PC-9 (cell line): ENCODE measurements around the gene ELAVL4. TPM values are rescaled to one million over a fixed set of nuclear protein-coding genes. Genes with fewer than 3 reads are reported as not detected.

ENCODE experiments used
- BruUV-seq: library from RNA; stranded (reverse); fragments of 400-500 nt; replicated peaks from 2 replicates; lab custom pipeline; 2021; lab: Mats Ljungman, UMichigan
- CTCF ChIA-PET: fragments of 300-600 bp; sonication (Branson Sonifier 250); formaldehyde crosslinking; loops from one replicate; lab custom pipeline; 2022; ENCODE audit warnings: antibody characterized with exemption; lab: Charles Lee
- POLR2A ChIA-PET: fragments of 300-600 bp; sonication (Branson Sonifier 250); formaldehyde crosslinking; loops from one replicate; lab custom pipeline; 2022; ENCODE audit warnings: antibody characterized with exemption; ENCODE audit not compliant: unreplicated experiment; lab: Charles Lee
- DNase-seq, 2 experiments: peaks; one replicate each; pipeline versions ENCODE4 v3.0.0 to v3.0.0-alpha.2; 2015 to 2022; ENCODE audit warnings: mixed read lengths in 1 of 2
- H2AFZ ChIP-seq: fragments of 200-600 bp; sonication (generic); 2 replicates; pipeline ENCODE4 v1.8.1; 2017; ENCODE audit warnings: antibody characterized with exemption
- H3F3A ChIP-seq: fragments of 200-600 bp; sonication (generic); 2 replicates; pipeline ENCODE4 v1.8.1; 2017; ENCODE audit warnings: antibody characterized with exemption, mild to moderate bottlenecking, low read depth; ENCODE audit not compliant: insufficient read depth
- H3K27ac ChIP-seq: fragments of 200-600 bp; sonication (generic); 2 replicates; pipeline ENCODE4 v1.6.1; 2016; ENCODE audit warnings: mixed run types
- H3K27me3 ChIP-seq: fragments of 200-600 bp; sonication (generic); 2 replicates; pipeline ENCODE4 v1.6.1; 2016; ENCODE audit warnings: low read depth, mixed run types; ENCODE audit not compliant: insufficient read depth
- H3K36me3 ChIP-seq: fragments of 200-600 bp; sonication (generic); 2 replicates; pipeline ENCODE4 v1.6.1; 2016; ENCODE audit warnings: low read depth, mixed run types
- H3K4me1 ChIP-seq: fragments of 200-600 bp; sonication (generic); replicated peaks from 2 replicates; pipeline ENCODE4 v1.6.1; 2016; ENCODE audit warnings: mixed run types; ENCODE audit not compliant: insufficient read depth
- H3K4me2 ChIP-seq: fragments of 200-600 bp; sonication (generic); 2 replicates; pipeline ENCODE4 v1.6.1; 2017; ENCODE audit warnings: mixed run types
- H3K4me3 ChIP-seq: fragments of 200-600 bp; sonication (generic); 2 replicates; pipeline ENCODE4 v1.6.1; 2016; ENCODE audit warnings: mixed run types
- H3K79me2 ChIP-seq: fragments of 200-600 bp; sonication (generic); 2 replicates; pipeline ENCODE4 v1.6.1; 2017; ENCODE audit warnings: low read depth, mixed run types
- H3K9me2 ChIP-seq: fragments of 200-600 bp; sonication (generic); 2 replicates; pipeline ENCODE4 v1.8.1; 2017; ENCODE audit warnings: mild to moderate bottlenecking; ENCODE audit not compliant: insufficient read depth
- H3K9me3 ChIP-seq: fragments of 200-600 bp; sonication (generic); 2 replicates; pipeline ENCODE4 v1.8.1; 2016; ENCODE audit warnings: low read depth; ENCODE audit not compliant: insufficient read depth
- H4K20me1 ChIP-seq: fragments of 200-600 bp; sonication (generic); 2 replicates; pipeline ENCODE4 v1.8.1; 2017; ENCODE audit not compliant: insufficient read depth
- CTCF ChIP-seq: fragments of 200-600 bp; sonication (generic); conservative IDR thresholded peaks from 2 replicates; pipeline ENCODE4 v1.6.1; 2017; ENCODE audit warnings: mixed run types, antibody characterized with exemption, mild to moderate bottlenecking, moderate library complexity
- EZH2 ChIP-seq: fragments of 200-600 bp; sonication (generic); IDR thresholded peaks from 2 replicates; pipeline ENCODE4 v1.8.0; 2017; ENCODE audit warnings: antibody characterized with exemption, low read depth
- intact Hi-C: fragments of 100-400 bp; cut with micrococcal nuclease; formaldehyde crosslinking; loops from one replicate; pipeline ENCODE4 v1.10.0; 2022; ENCODE audit not compliant: unreplicated experiment
- total RNA-seq: library from RNA; stranded (reverse); gene quantifications from 2 replicates; pipeline ENCODE4 v1.2.3, GENCODE V29; 2021

ELAVL4 gene
- total RNA-seq, 1 experiment from 2014 or later: not detected

- no peaks in the 10 kb centered on the region for H3F3A ChIP-seq
- CTCF ChIA-PET: no interaction called here
- no TSS peak for BruUV-seq
- H3K36me3 ChIP-seq: no peaks in the 10 kb centered on the region
- TF ChIP-seq EZH2 (no peak), CTCF (no peak)
- H2AFZ ChIP-seq: no peak overlapping the region
- intact Hi-C loops: no loop called here
- H3K9me3 ChIP-seq: no peaks in the 10 kb centered on the region
- H3K4me1 ChIP-seq: no peaks in the 10 kb centered on the region
- H3K27ac ChIP-seq: no peak overlapping the region
- POLR2A ChIA-PET: no interaction called here
- H3K4me3 ChIP-seq: no peak overlapping the region
- no peak overlapping the region for H3K4me2 ChIP-seq
- no peak for DNase-seq
- H3K9me2 ChIP-seq: no peaks in the 10 kb centered on the region
- H3K79me2 ChIP-seq: no peaks in the 10 kb centered on the region
- H3K27me3 ChIP-seq: peaks cover 72% of the 10 kb centered on the region
- H4K20me1 ChIP-seq: no peaks in the 10 kb centered on the region
These were observed 1.9 kb downstream of the ELAVL4 start for GRCh38 chr1:50110656-50111055.

- TF ChIP-seq CTCF (no peak), EZH2 (no peak)
- H3K79me2 ChIP-seq: no peaks in the 10 kb centered on the region
- no peak for DNase-seq
- H3F3A ChIP-seq: no peaks in the 10 kb centered on the region
- no peak overlapping the region for H3K4me2 ChIP-seq
- H3K27me3 ChIP-seq: peaks cover 68% of the 10 kb centered on the region
- H3K4me3 ChIP-seq: no peak overlapping the region
- H4K20me1 ChIP-seq: no peaks in the 10 kb centered on the region
- H3K9me3 ChIP-seq: no peaks in the 10 kb centered on the region
- ChIA-PET CTCF (no interaction called here), POLR2A (no interaction called here)
- no peak overlapping the region for H2AFZ ChIP-seq
- intact Hi-C loops: no loop called here
- no peak overlapping the region for H3K27ac ChIP-seq
- no peaks in the 10 kb centered on the region for H3K4me1 ChIP-seq
- no peaks in the 10 kb centered on the region for H3K9me2 ChIP-seq
- H3K36me3 ChIP-seq: no peaks in the 10 kb centered on the region
- no TSS peak for BruUV-seq
These were observed 2.8 kb downstream of the ELAVL4 start for GRCh38 chr1:50111503-50111902.

GRCh38 chr1:50112193-50112592, 3.5 kb downstream of the ELAVL4 start:
- ChIA-PET POLR2A (no interaction called here), CTCF (no interaction called here)
- Histone ChIP-seq H2AFZ (no peak overlapping the region), H4K20me1 (no peaks in the 10 kb centered on the region), H3K27me3 (peaks cover 65% of the 10 kb centered on the region), H3F3A (no peaks in the 10 kb centered on the region), H3K4me3 (no peak overlapping the region), H3K9me2 (no peaks in the 10 kb centered on the region), H3K9me3 (no peaks in the 10 kb centered on the region), H3K27ac (no peak overlapping the region), H3K4me2 (no peak overlapping the region), H3K79me2 (no peaks in the 10 kb centered on the region), H3K4me1 (no peaks in the 10 kb centered on the region), H3K36me3 (no peaks in the 10 kb centered on the region)
- TF ChIP-seq CTCF: no peak
- no peak for TF ChIP-seq EZH2
- no peak for DNase-seq
- intact Hi-C loops: no loop called here
- no TSS peak for BruUV-seq
